ENCODE measurements around the gene PFKP.

The PFKP gene

GRCh38 chr10:3067859-3068179 lies 471 bp downstream of the PFKP start:
- ChIA-PET CTCF (interaction anchor here (1.4 to 1.6 kb wide), 2 partner anchors 11 to 13 kb away, joined by 4 read pairs; no protein-coding TSS in a partner anchor), POLR2A (no interaction called here)
- DNase-seq (ENCODE audit: extremely low spot score) = peak; percentile 46
- TF ChIP-seq, protein P1, sequence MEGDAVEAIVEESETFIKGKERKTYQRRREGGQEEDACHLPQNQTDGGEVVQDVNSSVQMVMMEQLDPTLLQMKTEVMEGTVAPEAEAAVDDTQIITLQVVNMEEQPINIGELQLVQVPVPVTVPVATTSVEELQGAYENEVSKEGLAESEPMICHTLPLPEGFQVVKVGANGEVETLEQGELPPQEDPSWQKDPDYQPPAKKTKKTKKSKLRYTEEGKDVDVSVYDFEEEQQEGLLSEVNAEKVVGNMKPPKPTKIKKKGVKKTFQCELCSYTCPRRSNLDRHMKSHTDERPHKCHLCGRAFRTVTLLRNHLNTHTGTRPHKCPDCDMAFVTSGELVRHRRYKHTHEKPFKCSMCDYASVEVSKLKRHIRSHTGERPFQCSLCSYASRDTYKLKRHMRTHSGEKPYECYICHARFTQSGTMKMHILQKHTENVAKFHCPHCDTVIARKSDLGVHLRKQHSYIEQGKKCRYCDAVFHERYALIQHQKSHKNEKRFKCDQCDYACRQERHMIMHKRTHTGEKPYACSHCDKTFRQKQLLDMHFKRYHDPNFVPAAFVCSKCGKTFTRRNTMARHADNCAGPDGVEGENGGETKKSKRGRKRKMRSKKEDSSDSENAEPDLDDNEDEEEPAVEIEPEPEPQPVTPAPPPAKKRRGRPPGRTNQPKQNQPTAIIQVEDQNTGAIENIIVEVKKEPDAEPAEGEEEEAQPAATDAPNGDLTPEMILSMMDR (IDR thresholded peaks at IDR 0.05; ENCODE audit: control extremely low read depth, extremely low read depth, low read depth, missing control alignments) = no peak

- CTCF ChIA-PET = interaction anchor here (1.4 to 1.6 kb wide), 2 partner anchors 10 to 14 kb away, joined by 4 read pairs; no protein-coding TSS in a partner anchor
- TF ChIP-seq, protein P1 (IDR thresholded peaks at IDR 0.05; ENCODE audit: control extremely low read depth, extremely low read depth, low read depth, missing control alignments) = no peak
- POLR2A ChIA-PET = no interaction called here
- DNase-seq (ENCODE audit: extremely low spot score) = peak; percentile 70
Measured at GRCh38 chr10:3068201-3068967, 1.0 kb downstream of the PFKP start.

GRCh38 chr10:3068968-3069737 lies 1.8 kb downstream of the PFKP start:
- ChIA-PET POLR2A (no interaction called here), CTCF (interaction anchor here (1.4 to 1.6 kb wide), 2 partner anchors 10 to 15 kb away, joined by 4 read pairs; no protein-coding TSS in a partner anchor)
- peak; percentile 62 for DNase-seq (ENCODE audit: extremely low spot score)
- TF ChIP-seq, protein P1 (IDR thresholded peaks at IDR 0.05; ENCODE audit: control extremely low read depth, extremely low read depth, low read depth, missing control alignments) = no peak

DNA sequence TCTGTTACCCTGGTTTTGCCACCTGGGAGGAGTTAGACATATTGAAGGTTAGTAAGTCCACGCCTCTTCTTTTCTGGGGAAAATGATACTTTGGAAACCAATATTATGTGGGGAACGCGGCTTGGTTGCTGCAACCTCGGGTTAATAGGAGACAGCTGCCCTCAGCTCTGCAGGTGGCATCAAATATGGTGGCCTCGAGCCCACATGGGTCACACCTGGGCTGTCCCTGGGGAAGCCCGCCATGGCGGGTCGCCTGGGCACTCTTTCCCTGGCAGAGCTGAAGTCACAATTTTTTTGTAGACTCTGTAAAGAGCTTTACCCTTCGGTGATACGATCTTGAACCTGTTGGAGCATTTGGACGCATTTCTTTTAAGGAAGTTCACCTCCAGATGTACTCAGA lies 2.5 kb downstream of the PFKP start:
- TF ChIP-seq, protein P1 (IDR thresholded peaks at IDR 0.05; ENCODE audit: control extremely low read depth, extremely low read depth, low read depth, missing control alignments) = no peak
- DNase-seq (ENCODE audit: extremely low spot score) = no peak
- POLR2A ChIA-PET = no interaction called here
- CTCF ChIA-PET = interaction anchor here (1.0 to 2.4 kb wide), 5 partner anchors 9 to 142 kb away, joined by 3 to 7 read pairs (median 4); no protein-coding TSS in a partner anchor

- TF ChIP-seq, protein P1 (IDR thresholded peaks at IDR 0.05; ENCODE audit: control extremely low read depth, extremely low read depth, low read depth, missing control alignments) = no peak
- ChIA-PET POLR2A (interaction anchor here (0.7 kb wide), 1 partner anchor 15 kb away, joined by 5 read pairs; no protein-coding TSS in a partner anchor), CTCF (interaction anchor here (1.1 to 2.4 kb wide), 4 partner anchors 9 to 27 kb away, joined by 4 to 7 read pairs (median 4); no protein-coding TSS in a partner anchor)
- no peak for DNase-seq (ENCODE audit: extremely low spot score)
Measured at GRCh38 chr10:3071405-3072198, 4.3 kb downstream of the PFKP start.

Measured in GM10248 (cell line).